HG03097 (cell line): ENCODE results near the gene SMYD4.

ENCODE experiments used
- ATAC-seq: cut with Tn5 transposase; IDR thresholded peaks from one replicate; pipeline ENCODE4 v1.9.1; 2021; ENCODE audit not compliant: unreplicated experiment, low FRiP score

SMYD4 gene

DNA sequence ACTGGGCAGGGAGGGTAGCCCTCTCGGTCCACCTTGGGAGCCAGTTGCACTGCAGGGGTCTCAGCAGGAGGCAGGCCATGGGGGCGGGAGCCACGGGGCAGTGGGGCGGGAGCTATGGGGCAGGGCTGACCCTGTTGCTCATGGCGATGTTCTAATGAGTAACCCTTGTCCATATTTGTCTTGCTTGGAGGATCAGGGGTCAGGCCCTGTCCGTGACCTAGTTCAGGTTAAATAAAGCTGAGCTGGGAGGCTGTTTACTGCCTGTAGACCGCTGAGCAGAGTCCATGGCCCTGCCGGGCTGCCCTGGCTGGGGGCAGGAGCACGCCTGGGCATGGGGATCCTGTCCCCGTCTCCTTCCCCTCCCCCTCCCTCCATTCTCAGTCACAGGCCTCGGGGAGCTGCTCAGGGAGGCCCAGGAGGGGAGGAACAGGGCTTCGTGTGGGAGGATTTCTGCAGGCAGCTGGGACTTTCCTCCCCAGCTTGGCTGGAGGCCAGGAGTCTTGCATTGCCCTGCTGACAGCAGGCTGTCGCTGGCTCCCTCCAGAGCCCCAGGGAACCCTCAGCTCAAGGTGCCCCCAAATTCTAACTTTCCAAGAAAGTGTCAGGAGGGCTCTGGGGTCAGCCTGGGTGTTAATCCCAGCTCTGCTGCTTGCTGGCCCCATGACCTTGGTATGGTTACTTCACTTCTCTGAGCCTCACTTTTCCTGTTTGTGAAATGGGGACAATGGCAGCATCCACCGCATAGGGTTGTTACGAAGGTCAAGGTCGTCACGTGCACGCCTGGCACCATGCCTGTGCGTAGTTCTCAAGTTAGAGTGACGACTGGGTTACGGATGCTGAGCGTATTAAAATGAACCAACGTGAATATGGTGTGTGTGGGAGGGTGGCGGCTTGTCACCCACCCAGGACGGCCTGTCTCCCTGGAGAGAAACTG lies 93.1 kb downstream of the SMYD4 start:
- ATAC-seq = no peak

DNA sequence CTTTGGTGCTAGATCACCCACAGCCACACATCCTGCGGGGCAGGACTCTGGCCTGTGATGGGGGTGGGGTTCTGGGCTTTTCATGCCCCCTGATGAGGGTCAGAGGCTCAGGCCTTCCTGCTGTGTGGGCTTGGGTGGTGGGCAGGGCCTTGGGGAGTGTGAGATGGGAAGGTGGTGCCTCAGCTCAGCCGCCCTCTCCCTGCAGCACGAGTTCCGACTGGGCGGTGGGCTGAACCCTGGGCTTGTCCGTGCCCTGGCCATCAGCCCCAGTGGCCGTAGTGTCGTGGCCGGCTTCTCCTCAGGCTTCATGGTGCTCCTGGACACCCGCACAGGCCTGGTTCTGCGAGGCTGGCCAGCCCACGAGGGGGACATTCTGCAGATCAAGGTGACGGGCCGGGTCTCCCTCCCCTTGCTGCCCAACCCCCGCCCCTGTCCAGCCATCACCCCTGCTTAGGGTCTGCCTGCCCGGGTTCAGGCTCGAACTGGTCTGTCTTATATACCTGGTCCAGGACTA lies 93.8 kb downstream of the SMYD4 start:
- ATAC-seq = no peak

DNA sequence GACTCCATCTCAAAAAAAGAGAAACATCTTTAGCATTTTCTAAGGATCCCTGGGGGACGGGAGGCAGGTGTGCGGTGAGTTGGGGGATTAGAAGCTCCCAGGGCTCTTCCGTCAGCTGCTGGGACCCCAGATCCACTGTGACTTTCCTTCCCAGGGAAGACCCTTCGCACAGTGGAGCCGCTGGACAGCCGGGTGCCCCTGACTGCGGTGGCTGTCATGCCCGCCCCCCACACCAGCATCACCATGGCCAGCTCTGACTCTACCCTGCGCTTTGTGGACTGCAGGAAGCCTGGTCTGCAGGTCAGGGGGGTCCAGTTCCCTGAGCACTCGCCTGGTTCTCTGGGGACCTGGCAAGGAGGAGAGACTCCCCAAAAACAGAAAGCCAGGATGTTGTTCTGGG lies 94.3 kb downstream of the SMYD4 start:
- no peak for ATAC-seq

DNA sequence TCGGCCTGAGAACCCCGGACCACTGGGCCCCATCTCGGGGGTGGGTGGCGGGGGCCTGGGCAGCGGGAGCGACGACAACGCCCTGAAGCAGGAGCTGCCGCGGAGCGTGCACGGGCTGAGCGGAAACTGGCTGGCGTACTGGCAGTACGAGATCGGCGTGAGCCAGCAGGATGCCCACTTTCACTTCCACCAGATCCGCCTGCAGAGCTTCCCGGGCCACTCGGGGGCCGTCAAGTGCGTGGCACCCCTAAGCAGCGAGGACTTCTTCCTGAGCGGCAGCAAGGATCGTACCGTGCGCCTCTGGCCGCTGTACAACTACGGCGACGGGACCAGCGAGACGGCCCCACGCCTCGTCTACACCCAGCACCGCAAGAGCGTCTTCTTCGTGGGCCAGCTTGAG lies 95.9 kb downstream of the SMYD4 start:
- ATAC-seq = no peak

DNA sequence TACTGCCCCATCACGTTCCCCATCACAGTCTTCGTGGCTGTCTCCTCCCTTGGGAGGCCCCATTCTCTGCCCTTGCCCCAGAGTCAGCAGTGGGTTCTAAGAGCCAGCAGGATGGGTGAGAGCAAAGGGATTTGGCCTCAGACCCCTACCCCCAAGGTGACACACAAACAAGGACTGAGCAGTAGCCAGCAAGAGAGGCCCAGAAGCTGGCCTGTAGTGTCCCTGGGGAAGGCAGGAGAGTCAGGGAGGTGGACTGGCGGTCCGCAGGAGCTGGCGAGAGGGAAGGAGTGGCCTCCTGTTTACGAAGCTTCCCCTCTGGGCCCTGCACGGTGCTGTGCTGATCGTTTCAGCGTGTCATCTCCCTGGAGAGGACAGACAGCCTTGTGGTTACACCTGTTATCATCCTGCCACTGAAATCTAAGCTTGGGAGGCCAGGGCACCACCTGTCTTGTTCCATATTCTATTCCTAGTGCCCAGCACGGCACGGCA lies 96.8 kb downstream of the SMYD4 start:
- no peak for ATAC-seq

DNA sequence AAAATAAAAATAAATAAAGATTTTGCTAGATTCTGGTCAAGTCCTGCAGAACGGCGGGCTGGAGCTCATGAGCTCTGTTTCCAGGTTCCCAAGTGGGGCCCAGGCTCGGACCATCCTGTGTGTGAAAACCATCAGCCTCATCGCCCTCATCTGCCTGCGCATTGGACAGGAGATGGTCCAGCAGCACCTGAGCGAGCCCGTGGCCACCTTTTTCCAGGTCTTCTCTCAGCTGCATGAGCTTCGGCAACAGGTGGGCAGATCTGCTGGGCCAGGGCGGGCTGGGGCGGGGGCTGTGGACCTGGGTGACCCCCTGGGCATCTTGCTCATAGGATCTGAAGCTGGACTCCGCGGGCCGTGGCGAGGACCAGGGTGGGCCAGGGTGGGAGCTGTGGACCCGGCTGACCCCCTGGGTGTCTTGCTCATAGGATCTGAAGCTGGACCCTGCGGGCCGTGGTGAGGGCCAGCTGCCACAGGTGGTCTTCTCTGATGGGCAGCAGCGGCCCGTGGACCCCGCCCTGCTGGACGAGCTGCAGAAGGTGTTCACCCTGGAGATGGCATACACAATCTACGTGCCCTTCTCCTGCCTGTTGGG lies 97.4 kb downstream of the SMYD4 start:
- ATAC-seq = no peak

DNA sequence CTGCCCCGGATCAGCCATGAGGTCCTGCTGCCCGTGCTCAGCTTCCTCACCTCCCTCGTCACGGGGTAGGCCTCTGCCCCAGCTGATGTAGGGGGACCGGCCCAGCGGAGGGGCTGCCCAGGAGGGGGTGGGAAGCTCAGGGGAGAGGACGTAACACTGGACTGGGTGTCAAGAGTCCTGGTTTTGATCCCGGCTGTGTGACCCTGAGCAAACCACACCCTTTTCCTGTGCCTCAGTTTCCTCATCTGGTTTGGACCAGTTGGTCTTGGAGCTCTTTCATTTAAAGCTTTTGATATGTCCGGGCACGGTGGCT lies 98.6 kb downstream of the SMYD4 start:
- ATAC-seq = no peak

DNA sequence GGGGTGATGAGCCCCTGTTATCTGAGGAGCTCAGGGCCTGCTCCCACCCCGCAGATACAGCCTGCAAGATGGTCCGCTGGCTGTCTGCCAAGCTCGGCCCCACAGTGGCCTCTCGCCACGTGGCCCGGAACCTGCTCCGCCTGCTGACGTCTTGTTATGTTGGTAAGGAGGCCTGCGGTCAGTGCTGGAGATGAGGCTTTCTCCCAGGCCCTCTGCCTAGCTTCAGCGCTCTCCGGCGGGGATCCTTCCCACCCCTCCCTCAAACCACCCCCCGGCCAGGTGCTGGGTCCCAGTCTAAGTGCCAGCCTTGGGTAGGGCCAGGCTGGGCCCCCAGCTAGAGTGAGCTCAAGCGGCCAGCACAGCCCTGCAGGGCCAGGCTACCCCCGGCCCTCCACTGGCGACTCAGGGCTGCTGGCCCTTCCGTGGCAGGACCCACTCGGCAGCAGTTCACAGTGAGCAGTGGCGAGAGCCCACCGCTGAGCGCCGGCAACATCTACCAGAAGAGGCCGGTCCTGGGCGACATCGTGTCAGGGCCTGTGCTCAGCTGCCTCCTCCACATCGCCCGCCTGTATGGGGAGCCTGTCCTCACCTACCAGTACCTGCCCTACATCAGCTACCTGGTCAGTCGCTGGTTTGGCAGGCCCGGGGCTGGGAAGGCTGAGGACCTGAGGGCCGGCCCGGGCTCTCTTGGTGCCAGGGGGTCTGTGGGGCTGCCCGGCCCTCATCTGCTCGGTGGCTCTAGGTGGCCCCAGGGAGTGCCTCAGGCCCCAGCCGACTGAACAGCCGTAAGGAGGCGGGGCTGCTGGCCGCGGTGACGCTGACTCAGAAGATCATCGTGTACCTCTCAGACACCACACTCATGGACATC lies 99.1 kb downstream of the SMYD4 start:
- ATAC-seq = no peak

DNA sequence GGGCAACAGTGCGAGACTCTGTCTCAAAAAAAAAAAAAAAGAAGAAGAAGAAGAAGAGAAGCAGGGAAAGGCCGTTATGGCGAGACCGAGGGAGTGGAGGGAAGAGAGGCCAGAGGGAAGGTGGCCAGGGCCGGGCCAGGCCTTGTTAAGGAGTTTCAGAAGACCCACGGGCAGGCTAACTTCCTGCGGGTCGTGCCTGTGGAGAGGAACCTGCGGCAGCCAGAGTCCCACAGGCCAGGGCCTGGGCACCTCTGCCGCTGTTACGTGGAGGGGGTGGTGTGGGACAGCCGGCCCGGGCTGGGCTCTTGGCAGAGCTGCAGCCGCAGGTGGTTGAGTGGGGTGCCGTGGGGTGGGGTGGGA lies 99.8 kb downstream of the SMYD4 start:
- no peak for ATAC-seq
